RWPE2 (cell line): ENCODE measurements around the gene GPRIN2.
A peak's percentile ranks its signal among the peaks of the same experiment; 100 is the strongest.
"Not testable (repeated sequence)": the region's sequence is repeated elsewhere in the genome, so short reads cannot be mapped to it uniquely, and the experiment has no call there.

Experiments
- ATAC-seq: fragments of 200-7000 bp; cut with Tn5 transposase; 3 replicates; pipeline ENCODE4 v1.9.1; 2021; ENCODE audit warnings: low read depth
- DNase-seq: peaks from one replicate; pipeline ENCODE4 v3.0.0-alpha.2; 2020; ENCODE audit warnings: low spot score
- H3K27ac ChIP-seq: fragments of 450-650 bp; 2 replicates; pipeline ENCODE4 v1.5.1; 2017; ENCODE audit warnings: mild to moderate bottlenecking; ENCODE audit not compliant: poor library complexity, severe bottlenecking
- H3K27me3 ChIP-seq: fragments of 250-450 bp; sonication (Bioruptor Pico); 2 replicates; pipeline ENCODE4 v1.5.1; 2021; ENCODE audit warnings: mild to moderate bottlenecking, moderate library complexity; ENCODE audit not compliant: insufficient read depth, poor library complexity, severe bottlenecking
- H3K36me3 ChIP-seq: fragments of 250-450 bp; sonication (Bioruptor Pico); 2 replicates; pipeline ENCODE4 v1.5.1; 2020; ENCODE audit warnings: low read depth, mild to moderate bottlenecking, moderate library complexity
- H3K4me1 ChIP-seq: fragments of 250-450 bp; sonication (Bioruptor Pico); 2 replicates; pipeline ENCODE4 v1.5.1; 2021; ENCODE audit warnings: mild to moderate bottlenecking, moderate library complexity; ENCODE audit not compliant: insufficient read depth, poor library complexity, severe bottlenecking
- H3K4me3 ChIP-seq: fragments of 250-450 bp; sonication (Bioruptor Pico); 2 replicates; pipeline ENCODE4 v1.5.1; 2021; ENCODE audit warnings: mild to moderate bottlenecking, moderate library complexity; ENCODE audit not compliant: severe bottlenecking
- H3K9me3 ChIP-seq: fragments of 250-450 bp; sonication (Bioruptor Pico); 2 replicates; pipeline ENCODE4 v1.5.1; 2021; ENCODE audit warnings: mild to moderate bottlenecking, moderate library complexity; ENCODE audit not compliant: severe bottlenecking

Gene GPRIN2

GRCh38 chr10:46585246-46585645 is 28.8 kb upstream of the GPRIN2 start:
- not testable (repeated sequence) for H3K4me3 ChIP-seq, H3K9me3 ChIP-seq, H3K27me3 ChIP-seq, H3K36me3 ChIP-seq, H3K27ac ChIP-seq, H3K4me1 ChIP-seq, ATAC-seq, DNase-seq

- not testable (repeated sequence) for ATAC-seq
These were observed 27.7 kb upstream of the GPRIN2 start for GRCh38 chr10:46584196-46584595.

GRCh38 chr10:46582568-46582967 is 26.1 kb upstream of the GPRIN2 start:
- not testable (repeated sequence) for H3K36me3 ChIP-seq, H3K9me3 ChIP-seq, H3K27me3 ChIP-seq, DNase-seq, H3K4me3 ChIP-seq, H3K27ac ChIP-seq, H3K4me1 ChIP-seq
- peak; percentile 18; the same call in 1 of the 3 replicates for ATAC-seq

More at GRCh38 chr10:46584196-46584595, 27.7 kb upstream of the GPRIN2 start:
- not testable (repeated sequence) for DNase-seq, H3K4me3 ChIP-seq, H3K4me1 ChIP-seq, H3K27ac ChIP-seq, H3K36me3 ChIP-seq, H3K9me3 ChIP-seq, H3K27me3 ChIP-seq

- H3K27ac ChIP-seq, DNase-seq: not testable (repeated sequence)
These were observed 25.5 kb upstream of the GPRIN2 start for GRCh38 chr10:46581997-46582396.

GRCh38 chr10:46579378-46579777 is 22.9 kb upstream of the GPRIN2 start:
- H3K9me3 ChIP-seq, H3K36me3 ChIP-seq, DNase-seq, H3K4me3 ChIP-seq, H3K4me1 ChIP-seq, H3K27me3 ChIP-seq, ATAC-seq, H3K27ac ChIP-seq: not testable (repeated sequence)

More at GRCh38 chr10:46581997-46582396, 25.5 kb upstream of the GPRIN2 start:
- not testable (repeated sequence) for H3K4me1 ChIP-seq, H3K9me3 ChIP-seq, H3K27me3 ChIP-seq, ATAC-seq, H3K36me3 ChIP-seq, H3K4me3 ChIP-seq

- H3K4me3 ChIP-seq, H3K9me3 ChIP-seq, H3K27me3 ChIP-seq, H3K27ac ChIP-seq, DNase-seq, H3K36me3 ChIP-seq, H3K4me1 ChIP-seq: not testable (repeated sequence)
- peak; percentile 49 for ATAC-seq
These were observed 22.2 kb upstream of the GPRIN2 start, which contains the start of gene SYT15 for GRCh38 chr10:46578474-46579178. Gene SYT15 (plus strand): TSS chr10:46579128. CDS start chr10:46579169, 41 bp downstream.

- not testable (repeated sequence) for H3K36me3 ChIP-seq, H3K4me3 ChIP-seq, H3K27ac ChIP-seq, H3K27me3 ChIP-seq, H3K4me1 ChIP-seq, ATAC-seq, DNase-seq, H3K9me3 ChIP-seq
These were observed 21.4 kb upstream of the GPRIN2 start for GRCh38 chr10:46577624-46578473.

- not testable (repeated sequence) for H3K27me3 ChIP-seq, H3K4me3 ChIP-seq, H3K4me1 ChIP-seq, H3K36me3 ChIP-seq, ATAC-seq, H3K27ac ChIP-seq, H3K9me3 ChIP-seq
- peak; percentile 29 for DNase-seq
These were observed 17.4 kb upstream of the GPRIN2 start for GRCh38 chr10:46573884-46574283.

GRCh38 chr10:46573314-46573713 is 16.9 kb upstream of the GPRIN2 start:
- not testable (repeated sequence) for H3K4me3 ChIP-seq, H3K36me3 ChIP-seq, H3K4me1 ChIP-seq, ATAC-seq, DNase-seq, H3K27ac ChIP-seq, H3K27me3 ChIP-seq, H3K9me3 ChIP-seq

- H3K4me3 ChIP-seq, H3K27me3 ChIP-seq, H3K4me1 ChIP-seq, ATAC-seq, H3K27ac ChIP-seq, DNase-seq, H3K9me3 ChIP-seq, H3K36me3 ChIP-seq: not testable (repeated sequence)
These were observed 16.3 kb upstream of the GPRIN2 start for GRCh38 chr10:46572765-46573164.

- not testable (repeated sequence) for DNase-seq, H3K4me3 ChIP-seq, H3K36me3 ChIP-seq, H3K9me3 ChIP-seq, H3K27ac ChIP-seq, H3K27me3 ChIP-seq, H3K4me1 ChIP-seq, ATAC-seq
These were observed 14.2 kb upstream of the GPRIN2 start for GRCh38 chr10:46570655-46571054.
